Lower leg skin (tissue), 4 donors: ENCODE results near the gene MANEAL. TPM values are rescaled to one million over a fixed set of nuclear protein-coding genes. Genes with fewer than 3 reads are reported as not detected.

Source experiments
- DNase-seq, 2 donors: peaks; one replicate each; pipeline ENCODE4 v3.0.0-alpha.2; 2019; ENCODE audit warnings: low spot score in 2 of 2
- H3K4me3 ChIP-seq: fragments of 200-600 bp; sonication (generic); 2 replicates; pipeline ENCODE4 v1.5.1; 2017; ENCODE audit warnings: mild to moderate bottlenecking, low read depth; ENCODE audit not compliant: poor library complexity, severe bottlenecking
- POLR2A ChIP-seq, 2 donors: fragments of 450-650 bp; IDR thresholded peaks; one replicate each; pipeline ENCODE4 v1.6.1; 2016 to 2017; ENCODE audit warnings: antibody characterized with exemption in 2 of 2, mild to moderate bottlenecking in 1 of 2, moderate library complexity in 1 of 2
- WGBS, 2 donors: methylation state at CpG; one replicate each; pipeline ENCODE4 v1.1.5; 2018; 5-methylcytosine and 5-hydroxymethylcytosine counted together
- intact Hi-C: fragments of 100-400 bp; cut with DNase I; formaldehyde crosslinking; loops from one replicate; pipeline ENCODE4 v1.15.0; 2023; ENCODE audit warnings: low total_unique reads
- total RNA-seq, 4 donors: library from RNA; depleted of rRNA; stranded (reverse); fragments of >200 nt; gene quantifications; one replicate each; pipeline ENCODE4 v1.1.0, GENCODE V29; 2016
- TF ChIP-seq, protein P1 (sequence below), 3 donors: fragments of 450-650 bp; IDR thresholded peaks; one replicate each; pipeline ENCODE4 v1.5.1; 2016; ENCODE audit warnings: antibody characterized with exemption in 3 of 3, mild to moderate bottlenecking in 3 of 3, moderate library complexity in 2 of 3

Gene MANEAL
- total RNA-seq, 4 donors from 2014 or later, result 5.0 to 6.7 (median 6.3) TPM

- intact Hi-C loops, result no loop called here
- H3K4me3 ChIP-seq, result peak overlapping the region; percentile 87
- DNase-seq, result peak in 1 of 2 donors; percentile 85
- TF ChIP-seq POLR2A (IDR thresholded peaks at IDR 0.05), result no peak
- TF ChIP-seq, protein P1, sequence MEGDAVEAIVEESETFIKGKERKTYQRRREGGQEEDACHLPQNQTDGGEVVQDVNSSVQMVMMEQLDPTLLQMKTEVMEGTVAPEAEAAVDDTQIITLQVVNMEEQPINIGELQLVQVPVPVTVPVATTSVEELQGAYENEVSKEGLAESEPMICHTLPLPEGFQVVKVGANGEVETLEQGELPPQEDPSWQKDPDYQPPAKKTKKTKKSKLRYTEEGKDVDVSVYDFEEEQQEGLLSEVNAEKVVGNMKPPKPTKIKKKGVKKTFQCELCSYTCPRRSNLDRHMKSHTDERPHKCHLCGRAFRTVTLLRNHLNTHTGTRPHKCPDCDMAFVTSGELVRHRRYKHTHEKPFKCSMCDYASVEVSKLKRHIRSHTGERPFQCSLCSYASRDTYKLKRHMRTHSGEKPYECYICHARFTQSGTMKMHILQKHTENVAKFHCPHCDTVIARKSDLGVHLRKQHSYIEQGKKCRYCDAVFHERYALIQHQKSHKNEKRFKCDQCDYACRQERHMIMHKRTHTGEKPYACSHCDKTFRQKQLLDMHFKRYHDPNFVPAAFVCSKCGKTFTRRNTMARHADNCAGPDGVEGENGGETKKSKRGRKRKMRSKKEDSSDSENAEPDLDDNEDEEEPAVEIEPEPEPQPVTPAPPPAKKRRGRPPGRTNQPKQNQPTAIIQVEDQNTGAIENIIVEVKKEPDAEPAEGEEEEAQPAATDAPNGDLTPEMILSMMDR (IDR thresholded peaks at IDR 0.05), result no peak
- WGBS, 2 donors, result 0 to 5% methylated on average over 28 to 39 of the region's 54 CpGs
These were observed 15.0 kb downstream of the MANEAL start for GRCh38 chr1:37808369-37809319.

- H3K4me3 ChIP-seq, result no peak overlapping the region
- 41 to 49% methylated on average over 2 of the region's 2 CpGs for WGBS, 2 donors
- no peak for DNase-seq
- intact Hi-C loops, result no loop called here
- no peak for TF ChIP-seq POLR2A (IDR thresholded peaks at IDR 0.05)
- TF ChIP-seq, protein P1 (IDR thresholded peaks at IDR 0.05), result no peak
These were observed 16.3 kb downstream of the MANEAL start for GRCh38 chr1:37809942-37810341.

DNA sequence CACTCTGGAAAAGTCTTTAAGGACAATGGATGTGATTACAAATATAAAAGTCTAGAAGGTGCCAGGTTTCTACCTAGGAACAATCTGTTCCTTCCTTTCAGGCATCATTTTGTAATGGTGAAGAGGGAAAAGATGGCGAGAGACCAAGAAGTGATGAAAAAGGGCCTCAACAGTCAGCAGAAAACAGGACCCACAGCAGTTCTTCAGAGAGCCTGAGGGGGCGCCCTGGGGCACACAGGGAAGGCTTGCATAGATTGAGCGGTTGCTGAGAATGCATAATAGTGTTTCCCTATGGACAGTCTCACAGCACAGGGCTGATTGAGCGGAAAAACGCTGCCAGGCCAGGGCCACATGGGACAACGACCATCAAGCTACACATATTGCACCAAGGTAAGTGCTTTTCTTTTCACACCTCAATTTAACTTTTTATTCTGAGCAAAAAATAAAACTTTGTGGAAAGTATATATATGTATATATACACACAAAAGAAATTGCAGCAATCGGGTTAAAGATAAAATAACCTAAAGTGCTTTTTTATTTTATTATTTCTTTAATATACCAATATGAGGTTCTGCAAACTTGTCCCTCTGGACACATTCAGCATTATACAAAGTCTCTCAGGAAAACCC is 17.5 kb downstream of the MANEAL start:
- DNase-seq, result peak; percentile 46 to 86
- TF ChIP-seq POLR2A (IDR thresholded peaks at IDR 0.05), result no peak
- TF ChIP-seq, protein P1 (IDR thresholded peaks at IDR 0.05), result peak in 1 of 3 donors; percentile 20
- WGBS, 2 donors, result 34 to 42% methylated on average over 7 of the region's 7 CpGs
- intact Hi-C loops, result no loop called here
- no peak overlapping the region for H3K4me3 ChIP-seq

GRCh38 chr1:37813529-37814145 is 20.0 kb downstream of the MANEAL start:
- no peak overlapping the region for H3K4me3 ChIP-seq
- intact Hi-C loops, result no loop called here
- 60 to 70% methylated on average over 2 of the region's 2 CpGs for WGBS, 2 donors
- TF ChIP-seq, protein P1 (IDR thresholded peaks at IDR 0.05), result no peak
- no peak for TF ChIP-seq POLR2A (IDR thresholded peaks at IDR 0.05)
- DNase-seq, result no peak

DNA sequence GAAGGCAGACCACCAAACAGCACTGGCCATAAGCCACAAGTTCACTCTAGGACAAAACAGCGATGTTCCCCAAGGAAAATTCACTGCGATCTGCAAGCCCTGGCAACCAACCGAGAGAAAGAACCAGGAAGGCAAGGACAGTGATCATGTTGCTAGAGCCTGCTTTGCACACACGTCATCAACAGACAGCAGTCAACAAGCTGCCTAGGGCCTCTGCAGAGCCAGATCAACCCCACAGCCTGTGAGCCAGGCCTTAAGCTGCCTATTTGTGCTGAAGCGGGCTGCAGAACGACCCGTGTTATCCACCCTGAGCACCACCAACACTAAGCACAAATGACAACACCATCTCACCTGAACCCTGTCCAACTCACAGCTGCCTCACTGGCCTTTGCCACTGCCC is 20.6 kb downstream of the MANEAL start:
- TF ChIP-seq, protein P1 (IDR thresholded peaks at IDR 0.05), result no peak
- no peak for TF ChIP-seq POLR2A (IDR thresholded peaks at IDR 0.05)
- no peak overlapping the region for H3K4me3 ChIP-seq
- intact Hi-C loops, result no loop called here
- no peak for DNase-seq
- 54 to 82% methylated on average over 7 of the region's 7 CpGs for WGBS, 2 donors
